H1 (cell line): ENCODE results near the gene OGFR. TPM values are rescaled to one million over a fixed set of nuclear protein-coding genes. Genes with fewer than 3 reads are reported as not detected.

ENCODE experiments used
- BCL11A ChIP-seq, 2 experiments: IDR thresholded peaks; one replicate each; pipeline ENCODE4 v1.6.1; 2011; ENCODE audit warnings: low read depth in 2 of 2, low read length in 2 of 2, mild to moderate bottlenecking in 2 of 2
- BRCA1 ChIP-seq: IDR thresholded peaks from 2 replicates; pipeline ENCODE4 v1.6.1; 2012; ENCODE audit warnings: low read depth, low read length, improper control_type of control experiment
- CTCF ChIP-seq, 3 experiments: IDR thresholded peaks; 1 replicate in 2 of 3; 2 replicates in 1 of 3; pipeline versions ENCODE4 v1.5.1 to v1.6.1; 2011; ENCODE audit warnings: low read length in 3 of 3, mild to moderate bottlenecking in 3 of 3, inconsistent platforms in 2 of 3, low read depth in 1 of 3, moderate library complexity in 1 of 3; ENCODE audit not compliant: insufficient read depth in 1 of 3; ENCODE audit errors: control extremely low read depth in 1 of 3
- E2F6 ChIP-seq: IDR thresholded peaks from 2 replicates; pipeline ENCODE4 v1.6.1; 2012; ENCODE audit warnings: inconsistent platforms
- GTF2F1 ChIP-seq: IDR thresholded peaks from 2 replicates; pipeline ENCODE4 v1.6.1; 2012; ENCODE audit warnings: low read depth, low read length, improper control_type of control experiment, borderline replicate concordance
- KDM1A ChIP-seq: fragments of 200-600, 300-600 bp; sonication (generic); IDR thresholded peaks from 2 replicates; pipeline ENCODE4 v1.7.1; 2016; ENCODE audit warnings: mild to moderate bottlenecking, low read length, borderline replicate concordance
- POU5F1 ChIP-seq: IDR thresholded peaks from 2 replicates; pipeline ENCODE4 v1.6.1; 2011; ENCODE audit warnings: low read depth, mild to moderate bottlenecking, low read length, moderate library complexity
- RAD21 ChIP-seq, 2 experiments: IDR thresholded peaks in 1 of 2; conservative IDR thresholded peaks in 1 of 2; 2 replicates each; pipeline ENCODE4 v1.6.1; 2011; ENCODE audit warnings: low read depth in 2 of 2, low read length in 2 of 2, improper control_type of control experiment in 1 of 2, inconsistent platforms in 1 of 2, mild to moderate bottlenecking in 1 of 2, moderate library complexity in 1 of 2
- SP1 ChIP-seq: IDR thresholded peaks from 2 replicates; pipeline ENCODE4 v1.6.1; 2011; ENCODE audit warnings: low read depth, low read length
- polyA plus RNA-seq, 7 experiments: library from polyadenylated mRNA; depleted of rRNA in 3 of 7; stranded (reverse) in 5 of 7; unstranded in 2 of 7; fragments of >200 nt in 5 of 7; fragments of 200-250 nt in 2 of 7; gene quantifications; 1 replicate in 5 of 7; 2 replicates in 1 of 7; 4 replicates in 1 of 7; pipeline versions ENCODE4 v1.2.1 to v1.2.3, GENCODE V29; 2011 to 2013; ENCODE audit warnings: missing spikeins in 2 of 7, mixed read lengths in 2 of 7
- total RNA-seq: library from RNA; stranded (reverse); fragmentation: NEBNext Ultra II Directional; extraction: Animal tissue kit (Norgen Biotek cat#: 25700); gene quantifications from 2 replicates; pipeline ENCODE4 v1.2.1, GENCODE V29; 2021

The OGFR gene
- total and polyA plus RNA-seq, 2 of the 8 experiments (the other 6 are each of a cell fraction or from before 2014, with no cell fraction given), result 13.9 to 25.1 TPM

- TF ChIP-seq CTCF (IDR thresholded peaks at IDR 0.05; ENCODE audit: control extremely low read depth in 1 of 3, insufficient read depth in 1 of 3, low read depth in 1 of 3, low read length in 3 of 3), result no peak
- TF ChIP-seq GTF2F1, result no peak
- TF ChIP-seq KDM1A, result no peak
- TF ChIP-seq SP1, result no peak
- no peak for TF ChIP-seq POU5F1
- no peak for TF ChIP-seq E2F6
- TF ChIP-seq BRCA1, result no peak
- TF ChIP-seq BCL11A (IDR thresholded peaks at IDR 0.05; ENCODE audit: low read depth in 2 of 2, low read length in 2 of 2), result no peak
- no peak for TF ChIP-seq RAD21 (IDR thresholded peaks at IDR 0.05 in 1 of 2, conservative IDR thresholded peaks at IDR 0.05 in 1 of 2; ENCODE audit: low read depth in 2 of 2, low read length in 2 of 2)
These were observed 50.5 kb downstream of the OGFR start (continued) for GRCh38 chr20:62855120-62855519.
